ENCODE results near the gene FOXA2.
"Not testable (repeated sequence)": the region's sequence is repeated elsewhere in the genome, so short reads cannot be mapped to it uniquely, and the experiment has no call there.

Gene FOXA2

DNA sequence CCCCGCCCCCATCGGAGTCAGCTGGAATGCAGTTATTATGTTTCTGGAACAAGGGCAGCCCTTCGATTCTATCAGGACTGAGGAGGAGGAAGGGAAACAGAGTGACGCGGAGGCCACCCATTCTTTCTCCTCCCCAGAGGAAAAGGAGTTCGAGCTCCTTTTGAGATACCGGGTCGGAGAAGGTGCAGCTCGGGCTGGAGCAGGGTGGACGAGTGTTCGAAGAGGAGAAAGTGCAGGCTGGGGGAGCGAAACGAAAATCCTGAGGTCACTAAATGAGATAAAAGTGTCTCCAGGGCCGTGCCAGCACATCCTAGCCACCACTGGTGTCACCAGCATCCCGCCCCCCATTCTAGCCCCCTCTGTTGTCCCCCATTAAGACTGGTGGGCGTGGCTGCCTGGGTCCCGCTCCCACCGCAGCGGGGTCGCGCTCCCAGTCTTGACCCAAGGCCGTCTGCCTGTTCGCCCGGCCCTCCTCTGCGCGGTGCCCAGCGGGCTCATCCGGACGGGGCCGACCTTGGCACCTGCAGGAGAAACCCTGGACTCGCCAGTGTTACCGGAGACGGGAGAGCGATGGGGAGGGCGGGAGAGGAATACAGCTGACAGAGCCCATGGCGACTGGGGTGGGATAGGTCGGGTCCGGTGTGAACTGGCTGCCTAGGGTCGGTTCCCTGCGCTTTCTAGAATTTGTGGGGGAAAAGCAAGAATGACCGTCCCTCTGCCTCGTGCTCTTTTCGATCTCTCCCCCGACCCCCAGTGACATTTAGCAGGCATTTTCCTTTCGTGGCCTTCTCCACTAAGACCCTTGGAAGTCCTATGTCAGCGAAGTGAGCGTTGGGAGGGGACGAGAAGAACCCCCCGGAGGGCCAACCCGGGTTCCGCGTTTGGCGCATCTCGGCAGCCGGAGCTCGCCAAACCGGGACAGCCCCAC lies 16.2 kb downstream of the FOXA2 start:
- DNase-seq: no peak

DNA sequence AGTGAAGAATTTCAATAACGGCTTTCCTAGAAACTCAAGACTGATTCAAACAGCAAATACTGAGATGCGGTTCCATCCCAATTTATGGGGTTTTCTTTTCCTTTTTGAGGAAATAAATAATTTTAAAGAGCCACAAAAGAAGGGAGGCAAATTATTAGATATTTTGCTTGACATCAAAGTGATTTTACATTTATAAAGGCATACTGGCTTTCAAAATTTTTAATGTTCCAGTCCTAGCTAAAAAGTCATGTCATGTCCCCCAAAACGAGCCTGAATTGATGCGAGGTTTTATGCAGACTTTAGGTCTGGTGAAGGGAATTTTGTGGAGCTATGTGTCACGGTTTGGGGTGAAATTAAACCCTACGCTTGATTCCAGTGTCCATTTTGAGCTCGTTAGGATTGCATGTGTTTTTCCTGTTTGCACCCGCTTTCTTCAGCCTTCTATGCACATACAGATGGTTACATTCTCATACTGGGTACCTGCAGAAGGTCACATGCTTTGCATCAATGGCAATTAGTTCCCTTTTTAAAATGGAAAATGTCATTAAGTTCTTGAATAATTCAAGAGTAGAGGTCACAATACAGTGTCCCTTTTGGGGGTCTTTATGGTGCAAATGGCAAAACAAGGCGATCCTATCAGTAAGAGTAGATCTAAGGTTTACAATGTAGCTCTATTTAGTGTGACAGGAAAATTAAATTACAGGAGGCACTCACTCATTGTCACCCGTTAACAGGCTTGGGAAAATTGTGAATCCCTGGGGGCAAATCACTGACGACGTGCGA lies 17.3 kb downstream of the FOXA2 start:
- DNase-seq: no peak

DNA sequence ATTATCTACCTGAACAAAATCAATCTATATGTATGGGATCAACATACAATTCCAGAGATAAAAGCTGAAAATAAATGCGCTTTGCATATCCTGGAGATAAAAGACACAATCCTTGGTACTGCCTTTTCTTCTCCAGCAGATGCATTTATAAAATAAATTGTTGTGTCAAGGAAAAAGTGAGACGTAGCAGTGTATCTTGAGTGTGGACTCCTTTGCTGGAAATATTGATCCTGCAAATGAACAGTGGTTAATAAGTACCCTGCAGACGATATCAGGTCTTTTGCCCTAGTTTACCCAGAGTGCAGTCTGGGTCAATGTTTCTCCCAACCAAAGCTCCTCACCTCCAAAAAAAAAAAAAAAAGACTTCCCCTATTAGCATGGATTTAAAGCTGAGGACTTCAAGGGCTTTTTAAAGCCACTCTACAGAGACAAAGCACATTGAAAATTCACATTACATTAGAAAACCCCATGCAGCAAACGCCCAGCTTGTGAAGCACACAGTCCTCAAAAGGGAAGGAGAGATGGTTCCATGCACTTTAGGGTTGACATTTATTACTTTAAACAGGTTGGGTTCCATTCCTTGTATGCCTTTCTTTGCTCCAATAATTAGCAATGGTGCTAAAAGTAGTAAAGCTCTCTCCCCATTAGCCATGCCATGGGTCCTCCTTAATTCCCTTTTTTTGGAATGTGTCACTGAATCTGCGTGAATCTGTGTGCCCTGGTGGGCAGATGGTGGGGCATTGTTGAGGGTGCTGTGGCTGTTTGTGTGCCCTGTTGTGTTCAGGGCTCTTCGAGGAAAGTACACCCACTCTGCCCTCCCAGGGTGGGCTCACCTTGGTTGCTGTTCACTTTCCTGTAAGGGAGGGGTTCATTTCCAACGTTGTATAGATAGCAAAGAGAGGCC lies 21.1 kb downstream of the FOXA2 start:
- no peak for DNase-seq

DNA sequence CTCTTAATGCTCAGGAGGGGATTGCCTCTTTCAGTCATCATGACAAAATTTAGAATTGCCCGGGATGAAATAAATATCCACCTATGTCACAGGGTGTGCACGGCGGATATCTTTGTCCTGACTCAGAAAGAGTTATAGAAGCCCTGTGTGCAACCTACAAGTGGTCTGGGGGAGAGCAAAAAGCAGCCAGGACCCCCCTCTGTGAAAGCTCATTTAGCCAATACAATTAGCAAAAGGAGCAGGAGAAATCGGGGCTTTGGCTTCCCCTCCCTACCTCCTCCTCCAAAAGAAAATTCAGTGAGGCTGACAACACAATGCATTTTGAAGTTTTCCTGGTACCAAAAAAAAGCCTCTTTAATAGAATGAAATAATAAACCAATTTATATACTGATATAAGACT lies 21.8 kb downstream of the FOXA2 start:
- DNase-seq: no peak

DNA sequence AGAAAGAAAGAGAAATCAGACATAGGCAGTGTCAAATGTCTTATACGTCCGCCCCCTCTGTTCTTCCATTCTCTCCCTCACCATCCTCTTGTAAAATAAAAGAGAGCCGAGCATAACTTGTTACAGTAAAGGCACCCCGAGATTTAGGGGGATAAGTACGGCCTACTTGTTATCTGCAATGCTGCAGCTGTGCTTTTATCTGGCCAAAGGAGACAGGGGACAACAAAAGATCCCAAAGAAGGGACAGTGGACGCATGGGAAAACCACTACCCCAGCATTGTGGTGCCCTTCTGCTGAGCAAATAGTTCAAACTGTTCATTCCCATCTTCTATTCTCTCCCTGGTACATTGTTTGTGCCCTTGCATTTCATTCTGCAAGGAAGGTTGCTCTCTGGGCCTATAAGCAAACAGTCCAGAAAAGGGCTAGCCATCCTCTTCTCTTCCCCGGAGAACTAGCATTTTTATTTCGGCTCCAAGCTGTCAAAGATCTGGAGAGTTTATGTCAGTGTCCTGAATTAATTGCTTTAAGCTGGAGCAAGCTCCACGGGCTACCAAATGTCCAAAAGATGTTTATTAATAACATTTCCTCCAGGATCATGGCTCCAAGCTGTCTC lies 22.3 kb downstream of the FOXA2 start:
- DNase-seq: no peak

DNA sequence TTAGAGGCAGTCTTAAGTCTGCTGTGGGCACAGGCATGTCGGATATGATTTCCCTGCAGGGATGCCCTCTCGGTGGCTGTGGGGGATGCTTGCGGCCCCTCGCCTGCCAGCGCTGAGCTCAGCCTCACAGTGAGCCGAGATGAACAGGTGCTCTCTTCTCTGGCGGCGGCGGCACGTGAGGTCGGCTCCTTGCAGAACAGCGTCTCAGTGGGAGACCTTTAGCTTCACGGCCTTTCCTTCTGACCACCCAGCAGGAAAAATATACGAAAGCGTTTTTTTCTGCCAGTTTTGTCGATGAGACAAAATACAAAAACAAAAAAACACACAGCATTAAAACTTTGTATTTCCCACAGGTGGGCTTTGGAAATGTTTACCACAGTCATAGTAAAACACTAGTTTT lies 23.6 kb downstream of the FOXA2 start:
- no peak for DNase-seq

DNA sequence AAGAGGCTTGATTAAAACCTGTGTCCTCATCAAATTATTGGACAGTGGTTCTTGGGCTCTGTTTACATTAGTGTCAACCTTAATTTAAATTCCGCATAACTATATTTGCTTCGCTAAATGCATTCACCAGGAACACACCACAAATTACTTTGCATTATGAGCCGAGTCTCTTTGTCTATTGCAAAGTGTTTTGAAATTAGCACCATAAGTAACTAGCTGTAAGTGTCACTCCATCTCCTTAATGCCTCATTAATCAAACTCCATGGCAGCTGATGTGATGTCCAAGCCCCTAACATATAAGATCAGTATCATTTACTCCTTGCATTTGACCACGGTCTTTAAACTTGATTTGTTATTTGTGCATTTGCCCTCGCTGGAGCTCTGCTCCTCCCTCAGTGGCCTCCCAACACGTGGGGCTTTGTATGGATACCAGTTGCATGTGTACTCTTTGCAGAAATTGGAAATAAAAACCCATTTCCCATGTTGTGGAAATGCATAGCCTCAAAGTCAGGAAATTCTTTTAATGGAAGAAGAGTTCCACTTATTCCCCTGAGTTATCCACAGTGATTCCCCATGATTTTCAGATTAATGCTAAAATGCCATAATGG lies 24.6 kb downstream of the FOXA2 start:
- DNase-seq: no peak

DNA sequence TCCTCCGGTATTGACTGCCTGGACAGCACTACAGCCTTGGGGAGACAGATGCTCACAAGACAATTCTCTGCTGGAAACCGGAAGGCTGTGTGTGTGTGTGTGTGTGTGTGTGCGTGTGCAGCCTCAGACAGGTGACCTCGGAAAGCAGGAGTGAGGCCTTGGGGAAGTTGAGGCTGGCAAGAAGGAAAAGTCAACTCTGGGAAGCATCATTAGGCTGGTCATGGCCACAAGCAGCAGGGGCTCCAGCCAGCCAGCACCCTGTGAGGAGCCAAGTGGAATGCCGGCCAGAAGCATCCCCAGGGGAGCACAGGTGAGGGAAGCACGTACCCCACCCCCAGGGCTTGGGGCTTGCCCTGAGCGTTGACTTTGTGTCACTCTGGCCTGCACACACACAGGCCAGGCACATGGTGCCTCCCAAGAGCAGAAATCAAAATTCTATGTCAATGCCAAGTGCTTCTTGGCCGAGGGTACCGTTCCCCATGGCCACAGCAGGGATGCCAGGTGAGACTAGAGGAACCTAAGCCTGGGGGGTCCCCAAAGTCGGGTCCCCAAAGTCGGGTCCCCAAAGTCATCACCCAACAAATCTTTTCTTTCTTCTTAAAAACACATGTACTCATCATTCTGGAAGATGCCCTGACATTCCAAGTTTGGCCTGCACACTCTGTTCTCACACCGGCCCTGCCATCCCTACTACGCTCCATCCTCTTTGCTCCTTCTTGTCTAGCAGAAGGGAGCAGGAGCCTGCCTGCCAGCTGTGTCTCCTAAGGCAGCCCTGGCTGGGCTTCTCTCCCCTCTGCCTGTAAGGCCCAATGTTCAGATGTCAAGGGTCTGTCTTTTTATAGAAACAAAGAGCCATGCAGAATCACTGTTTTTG lies 26.7 kb downstream of the FOXA2 start:
- no peak for DNase-seq

DNA sequence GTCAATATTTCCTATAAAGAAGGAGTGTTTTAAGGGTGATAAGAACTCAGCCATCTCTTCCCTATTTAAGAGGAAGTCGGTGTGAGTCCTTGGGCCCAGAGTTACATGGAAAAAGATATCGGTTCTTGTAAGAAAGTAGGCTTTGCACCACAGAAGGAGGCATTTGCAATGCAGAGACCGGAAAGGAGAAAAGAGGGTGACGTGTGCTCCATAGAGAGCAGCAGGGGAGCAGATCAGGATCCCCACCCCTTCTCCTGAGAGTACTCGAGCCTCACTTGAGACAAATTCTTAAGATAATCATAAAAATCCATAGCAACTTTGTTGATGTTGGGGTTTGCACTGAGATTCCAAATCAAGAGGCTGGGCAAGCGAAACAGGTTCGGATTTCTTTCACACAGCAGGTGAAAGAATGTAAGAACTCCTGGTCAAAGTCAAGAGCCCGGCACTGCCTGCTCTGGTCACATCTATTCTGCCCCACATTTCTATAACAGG lies 27.8 kb downstream of the FOXA2 start:
- DNase-seq: no peak

DNA sequence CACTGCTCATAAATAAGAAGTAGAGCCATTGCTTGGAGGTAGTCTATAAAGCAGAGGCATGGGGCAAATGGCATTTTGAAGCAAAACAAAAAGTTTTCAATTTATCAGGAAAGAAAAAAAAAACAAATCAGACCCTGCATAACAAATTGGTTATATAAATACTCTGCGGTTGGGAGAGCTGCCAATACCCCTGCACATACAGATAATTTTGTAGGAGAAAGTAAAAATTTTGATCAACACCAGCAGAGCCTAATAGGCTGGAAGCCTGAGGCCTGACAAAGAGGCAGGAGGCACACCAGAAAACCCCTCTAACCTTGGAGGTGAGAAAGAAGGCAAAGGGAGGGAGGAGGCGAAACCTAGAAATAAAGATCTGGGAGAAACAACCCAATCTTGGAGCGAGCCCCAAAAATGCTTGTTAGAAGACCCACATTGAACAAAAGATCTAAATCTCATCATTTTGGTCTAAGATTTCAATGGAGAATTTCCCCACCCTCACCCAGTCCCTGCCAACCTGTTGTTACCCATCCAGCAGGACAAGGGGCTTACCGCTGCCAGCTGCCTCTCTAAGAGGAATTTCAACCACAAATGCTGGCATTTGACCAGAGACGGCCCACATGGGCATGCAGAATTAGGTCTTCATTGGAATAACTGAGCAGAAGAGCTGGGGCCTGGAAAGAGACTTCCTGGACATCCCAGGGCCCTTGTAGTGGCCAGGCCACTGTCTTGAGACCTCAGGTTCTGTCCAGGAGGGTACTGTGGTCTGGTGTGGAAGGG lies 28.4 kb downstream of the FOXA2 start:
- DNase-seq: no peak

DNA sequence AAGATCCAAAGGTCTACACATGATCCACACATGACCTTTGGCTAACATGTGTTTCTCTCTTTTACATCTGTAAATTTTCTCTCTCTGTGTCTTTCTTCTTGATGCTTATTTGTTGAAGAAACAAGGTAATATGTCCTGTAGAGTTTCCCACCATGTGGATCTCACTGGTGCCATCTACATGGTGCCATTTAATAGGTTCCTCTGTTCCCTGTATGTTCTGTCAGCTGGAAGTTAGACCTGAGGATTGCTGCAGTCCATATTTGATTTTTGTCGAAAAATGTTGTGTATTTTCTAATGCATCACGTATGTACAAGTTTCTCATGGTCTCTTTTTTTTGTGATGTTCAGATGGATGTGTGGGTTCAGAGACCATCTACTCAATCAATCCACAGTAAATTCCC lies 30.0 kb downstream of the FOXA2 start:
- no peak for DNase-seq

DNA sequence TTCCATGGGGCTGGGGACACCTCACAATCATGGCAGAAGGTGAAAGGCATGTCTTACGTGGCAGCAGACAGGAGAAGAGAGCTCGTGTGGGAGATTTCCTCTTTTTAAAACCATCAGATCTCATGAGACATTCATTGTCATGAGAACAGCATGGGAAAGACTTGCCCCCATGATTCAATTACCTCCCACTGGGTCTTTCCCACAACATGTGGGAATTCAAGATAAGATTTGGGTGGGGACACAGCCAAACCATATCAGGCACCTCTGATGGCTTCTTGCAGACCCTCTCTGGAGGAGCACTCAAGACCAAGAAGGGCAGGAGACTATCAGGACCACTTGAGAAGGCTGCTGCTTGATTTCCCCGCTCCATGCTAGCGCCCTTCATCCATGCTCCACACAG lies 33.9 kb downstream of the FOXA2 start:
- DNase-seq: not testable (repeated sequence)

DNA sequence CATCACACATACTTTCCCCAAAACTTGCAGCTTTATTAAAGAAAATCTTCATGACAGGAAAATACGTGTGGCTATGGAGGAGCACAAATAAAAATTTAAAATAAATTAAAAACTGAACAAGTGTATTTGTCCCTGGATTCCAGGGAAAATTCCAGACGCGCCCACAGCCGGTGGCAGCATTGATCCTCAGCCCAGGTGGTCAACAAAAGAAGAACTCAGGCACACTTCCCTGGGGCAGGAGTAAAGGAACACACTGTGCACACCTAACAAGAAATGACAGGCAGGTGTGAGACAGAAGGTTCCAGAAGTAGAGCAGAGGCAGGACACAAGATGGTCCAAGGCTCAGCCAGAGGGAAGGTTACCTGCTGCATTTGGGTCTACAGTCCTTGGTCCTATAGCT lies 36.3 kb downstream of the FOXA2 start:
- DNase-seq: no peak

DNA sequence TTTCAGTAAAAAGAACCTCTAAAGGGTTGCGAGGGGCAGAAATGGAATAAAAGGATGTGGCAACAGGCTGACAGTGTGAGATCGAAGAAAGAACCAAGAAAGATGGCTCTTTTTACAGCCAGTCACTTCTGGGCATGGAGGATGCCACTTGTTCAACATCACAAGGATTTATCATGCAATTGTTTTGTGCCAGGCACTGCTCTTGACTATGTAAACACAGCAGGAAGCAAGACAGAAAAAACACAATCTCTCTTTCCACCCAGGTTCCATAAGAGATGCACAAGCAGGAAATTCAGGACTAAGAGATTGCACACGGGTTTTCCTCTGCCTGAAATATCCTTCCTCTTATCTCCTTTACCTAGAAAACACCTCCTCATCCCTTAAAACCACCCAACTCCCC lies 38.0 kb downstream of the FOXA2 start:
- DNase-seq: no peak

DNA sequence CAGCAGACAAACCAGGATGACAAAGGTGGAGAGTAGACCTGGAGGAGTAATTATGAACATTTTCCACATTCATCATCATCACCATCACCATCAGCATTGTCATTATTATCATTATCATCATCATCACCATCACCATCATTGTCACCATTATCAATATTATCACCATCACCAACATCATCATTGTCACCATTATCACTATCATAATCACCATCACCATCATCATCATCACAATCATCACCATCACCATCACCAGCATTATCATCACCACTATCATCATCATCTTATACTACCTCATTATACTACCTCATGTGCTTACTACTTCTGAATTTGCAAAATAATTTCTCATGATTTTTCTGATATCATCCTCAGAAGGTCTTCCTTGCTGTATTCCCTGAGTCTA lies 39.3 kb downstream of the FOXA2 start:
- DNase-seq: no peak

DNA sequence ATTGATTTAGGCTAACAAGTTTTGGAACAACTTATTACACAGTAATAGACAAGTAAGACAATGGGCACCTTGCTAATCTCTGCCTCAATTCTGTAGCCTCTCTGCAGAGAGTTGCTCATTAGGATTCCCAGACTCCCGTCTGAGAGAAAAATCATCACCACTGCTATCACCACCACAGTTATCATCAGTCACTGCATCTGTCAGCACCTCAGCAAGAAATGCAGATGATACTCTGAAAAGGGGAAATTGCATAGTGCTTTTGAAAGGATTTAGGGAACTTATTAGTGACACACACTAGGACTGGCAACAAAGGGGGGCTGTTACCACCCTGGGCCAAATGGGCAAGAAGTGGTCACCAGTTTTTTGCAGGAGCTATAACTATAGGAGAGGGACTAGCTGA lies 39.9 kb downstream of the FOXA2 start:
- DNase-seq: no peak

DNA sequence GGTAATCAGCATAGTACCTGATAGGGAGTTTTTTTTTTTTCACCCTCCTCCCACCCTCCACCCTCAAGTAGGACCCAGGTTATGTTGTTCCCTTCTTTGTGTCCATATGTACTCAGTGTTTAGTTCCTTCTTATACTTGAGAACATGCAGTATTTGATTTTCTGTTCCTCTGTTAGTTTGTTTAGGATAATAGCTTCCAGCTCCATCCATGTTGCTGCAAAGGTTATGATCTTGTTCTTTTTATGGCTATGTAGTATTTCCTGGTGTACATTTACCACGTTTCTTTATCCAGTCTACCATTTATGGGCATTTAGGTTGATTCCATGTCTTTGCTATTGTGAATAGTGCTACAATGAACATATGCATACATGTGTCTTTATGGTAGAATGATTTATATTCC lies 41.9 kb downstream of the FOXA2 start:
- no peak for DNase-seq

DNA sequence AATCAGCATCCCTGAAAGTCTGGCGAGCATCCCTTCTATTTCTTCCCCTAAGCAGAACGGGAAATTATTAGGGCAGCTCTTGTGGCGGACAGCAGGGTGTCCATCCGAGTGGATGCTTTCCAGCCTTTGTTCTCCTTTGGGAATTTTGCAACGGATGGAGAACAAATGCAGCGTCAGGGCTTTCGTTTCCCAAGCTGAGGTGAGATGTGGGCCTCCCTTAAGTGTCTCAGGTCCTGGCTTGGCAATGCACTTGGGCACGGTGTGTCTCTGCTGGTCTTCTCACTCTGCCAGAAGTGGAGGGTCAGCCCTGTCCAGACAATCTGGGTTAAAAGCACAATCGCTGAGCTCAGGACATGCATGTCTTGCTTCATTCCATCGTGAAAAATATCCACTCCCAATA lies 43.5 kb downstream of the FOXA2 start:
- no peak for DNase-seq

DNA sequence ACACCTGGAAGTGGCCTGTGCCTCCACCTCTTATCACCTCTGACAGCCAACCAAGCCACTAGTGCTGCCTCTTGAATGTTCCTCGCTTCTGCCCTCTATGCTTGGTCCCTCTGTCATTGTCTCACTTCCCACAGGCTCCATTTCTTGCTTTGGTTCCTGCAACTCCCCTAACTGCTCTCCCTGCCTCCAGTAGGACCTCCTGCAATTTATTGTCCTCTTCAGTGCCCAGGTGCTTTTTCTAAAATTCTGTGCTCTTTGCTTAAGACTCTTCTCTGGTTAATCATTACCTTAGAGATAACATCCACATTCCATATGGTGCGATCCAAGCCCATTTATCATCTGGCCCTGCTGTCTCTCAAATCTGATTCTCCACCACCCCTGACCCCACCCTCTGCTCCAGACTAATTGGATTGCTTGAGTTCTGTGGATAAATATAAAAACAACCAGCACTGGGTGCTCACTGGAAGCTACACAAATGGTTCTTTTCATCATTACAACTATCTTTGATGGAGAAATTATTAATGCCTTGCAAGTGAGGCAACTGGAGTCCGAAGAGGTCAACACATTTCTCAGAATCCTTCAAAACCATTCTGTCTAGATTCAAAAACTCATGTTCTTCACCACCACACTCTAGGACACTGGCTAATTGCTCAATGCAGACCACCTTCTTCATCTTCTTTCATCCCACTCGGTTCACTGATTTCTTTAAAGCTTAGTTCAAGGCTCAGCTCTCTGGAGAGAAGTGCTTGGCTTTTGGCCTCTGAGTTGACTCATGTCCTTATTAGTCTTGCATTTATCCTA lies 47.2 kb downstream of the FOXA2 start:
- DNase-seq: no peak
